Measurements from ENCODE around the gene HIF1A.
"Not testable (repeated sequence)": the region's sequence is repeated elsewhere in the genome, so short reads cannot be mapped to it uniquely, and the experiment has no call there.

The HIF1A gene

DNA sequence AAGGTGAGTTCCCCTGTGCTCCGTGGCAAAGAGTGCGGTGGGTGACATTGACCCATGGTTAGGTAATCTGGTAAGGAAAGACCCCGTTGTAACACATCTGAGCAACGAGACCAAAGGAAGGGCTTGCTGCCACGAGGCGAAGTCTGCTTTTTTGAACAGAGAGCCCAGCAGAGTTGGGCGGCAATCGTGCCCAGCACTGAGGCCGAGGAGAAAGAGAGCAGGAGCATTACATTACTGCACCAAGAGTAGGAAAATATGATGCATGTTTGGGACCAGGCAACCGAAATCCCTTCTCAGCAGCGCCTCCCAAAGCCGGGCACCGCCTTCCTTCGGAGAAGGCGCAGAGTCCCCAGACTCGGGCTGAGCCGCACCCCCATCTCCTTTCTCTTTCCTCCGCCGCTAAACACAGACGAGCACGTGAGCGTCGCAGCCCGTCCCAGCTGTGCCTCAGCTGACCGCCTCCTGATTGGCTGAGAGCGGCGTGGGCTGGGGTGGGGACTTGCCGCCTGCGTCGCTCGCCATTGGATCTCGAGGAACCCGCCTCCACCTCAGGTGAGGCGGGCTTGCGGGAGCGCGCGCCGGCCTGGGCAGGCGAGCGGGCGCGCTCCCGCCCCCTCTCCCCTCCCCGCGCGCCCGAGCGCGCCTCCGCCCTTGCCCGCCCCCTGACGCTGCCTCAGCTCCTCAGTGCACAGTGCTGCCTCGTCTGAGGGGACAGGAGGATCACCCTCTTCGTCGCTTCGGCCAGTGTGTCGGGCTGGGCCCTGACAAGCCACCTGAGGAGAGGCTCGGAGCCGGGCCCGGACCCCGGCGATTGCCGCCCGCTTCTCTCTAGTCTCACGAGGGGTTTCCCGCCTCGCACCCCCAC lies at the start of gene HIF1A:
HIF1A (plus strand) TSS at position 684 of the 865 bp plus-strand sequence. CDS start 292 bp downstream, outside the sequence.
- DNase-seq: peak; percentile 99

DNA sequence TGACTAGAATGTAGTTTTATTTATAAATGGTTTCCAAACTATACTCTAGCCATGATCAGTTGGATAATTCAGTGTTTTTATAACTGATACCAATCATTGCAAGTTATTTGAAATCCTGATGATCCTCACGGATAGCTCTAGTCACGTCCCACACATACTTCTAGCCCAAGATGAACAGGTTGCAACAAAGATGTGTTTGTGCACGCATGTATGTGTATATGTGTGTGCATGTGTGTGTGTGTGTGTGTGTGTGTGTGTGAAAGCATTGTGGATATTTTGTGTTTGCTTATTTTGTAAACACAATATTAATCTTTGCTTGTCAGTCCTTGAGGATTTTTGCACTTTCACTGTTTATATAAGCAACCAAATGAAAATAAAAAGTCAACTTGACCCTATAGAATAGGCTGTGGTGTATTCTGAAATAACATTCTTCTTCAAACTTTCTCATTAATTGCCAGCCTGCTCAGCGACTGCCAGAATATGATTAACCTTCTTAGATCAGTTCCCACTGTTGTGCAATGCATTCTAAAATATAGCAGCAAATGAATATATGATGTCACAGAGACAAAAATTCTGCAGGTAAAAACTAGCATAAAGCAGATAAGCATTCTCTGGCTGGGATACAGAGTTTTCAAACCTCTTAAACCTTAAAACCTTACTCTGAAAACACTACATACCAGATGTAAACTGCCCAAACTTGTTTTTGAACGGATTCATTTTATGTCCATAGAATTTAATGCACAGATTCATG lies 48.8 kb upstream of the HIF1A start:
- no peak for DNase-seq

DNA sequence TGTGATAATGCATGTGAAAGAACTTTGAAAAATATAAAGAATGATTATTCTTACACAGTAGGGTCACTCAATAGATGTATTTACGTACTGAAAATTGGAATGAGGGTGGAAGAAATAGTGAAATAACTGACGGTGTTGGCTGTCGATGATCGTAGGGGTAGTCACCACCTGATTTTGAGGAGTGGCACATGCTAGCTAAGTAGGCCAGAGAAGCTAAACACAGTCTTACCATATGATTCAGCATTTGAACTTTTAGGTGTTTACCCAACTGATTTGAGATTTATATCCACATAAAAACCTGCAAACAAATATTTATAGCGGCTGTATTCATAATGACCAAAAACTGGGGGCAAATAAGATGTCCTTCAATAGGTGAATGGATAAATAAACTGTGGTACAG lies 47.6 kb upstream of the HIF1A start:
- DNase-seq: no peak

DNA sequence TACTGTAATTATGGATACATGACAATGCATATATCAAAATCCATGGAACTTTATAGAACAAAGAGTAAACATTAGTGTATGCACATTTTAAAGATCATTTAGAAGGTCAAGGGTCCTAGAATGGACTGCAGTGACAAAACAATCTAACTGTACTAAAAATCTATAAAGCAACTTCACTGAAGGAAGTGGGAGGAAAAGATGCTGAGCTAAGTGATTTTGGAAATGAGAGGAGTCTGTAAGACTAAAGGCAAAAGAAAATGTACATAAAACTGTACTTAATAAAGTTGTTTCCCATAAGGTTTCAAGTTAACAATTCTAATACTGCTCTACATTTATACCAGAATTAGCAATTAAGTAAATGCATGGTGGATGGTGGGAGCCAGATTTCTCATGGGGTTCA lies 46.9 kb upstream of the HIF1A start:
- DNase-seq: no peak

DNA sequence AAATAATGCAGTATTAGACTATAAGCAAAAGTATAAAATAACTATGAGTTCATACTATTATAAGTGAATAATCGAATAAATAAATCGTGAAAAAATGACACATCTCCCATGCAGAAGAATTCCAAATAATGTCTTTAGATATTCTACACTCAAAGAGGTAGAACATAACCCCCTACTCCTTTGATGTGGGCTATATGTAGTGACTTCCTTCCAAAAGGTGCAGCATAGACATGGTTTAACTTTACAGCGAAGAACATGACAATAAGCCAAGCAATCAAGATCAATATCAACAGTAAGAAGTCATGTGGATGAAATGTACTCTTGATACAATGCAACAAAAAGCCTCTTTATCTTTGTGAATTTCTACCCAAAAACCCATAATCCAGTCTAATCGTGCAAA lies 46.0 kb upstream of the HIF1A start:
- DNase-seq: no peak

DNA sequence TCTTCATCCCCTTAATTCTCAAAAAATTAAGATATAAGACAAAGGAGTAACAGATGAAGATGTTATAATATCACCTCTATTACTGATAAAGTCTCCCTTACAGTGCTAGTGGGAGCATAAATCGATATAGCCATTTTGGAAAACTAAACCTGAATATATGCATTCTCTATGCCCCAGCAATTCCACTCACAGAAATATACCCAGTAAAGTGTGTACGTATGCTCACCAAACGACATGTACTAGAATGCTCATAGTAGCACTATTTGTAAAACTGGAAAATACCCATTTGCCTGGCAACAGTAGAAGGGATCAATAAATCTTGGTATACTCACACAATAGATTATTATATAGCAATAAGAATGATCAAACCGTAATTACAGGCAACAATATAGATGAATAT lies 44.0 kb upstream of the HIF1A start:
- no peak for DNase-seq

DNA sequence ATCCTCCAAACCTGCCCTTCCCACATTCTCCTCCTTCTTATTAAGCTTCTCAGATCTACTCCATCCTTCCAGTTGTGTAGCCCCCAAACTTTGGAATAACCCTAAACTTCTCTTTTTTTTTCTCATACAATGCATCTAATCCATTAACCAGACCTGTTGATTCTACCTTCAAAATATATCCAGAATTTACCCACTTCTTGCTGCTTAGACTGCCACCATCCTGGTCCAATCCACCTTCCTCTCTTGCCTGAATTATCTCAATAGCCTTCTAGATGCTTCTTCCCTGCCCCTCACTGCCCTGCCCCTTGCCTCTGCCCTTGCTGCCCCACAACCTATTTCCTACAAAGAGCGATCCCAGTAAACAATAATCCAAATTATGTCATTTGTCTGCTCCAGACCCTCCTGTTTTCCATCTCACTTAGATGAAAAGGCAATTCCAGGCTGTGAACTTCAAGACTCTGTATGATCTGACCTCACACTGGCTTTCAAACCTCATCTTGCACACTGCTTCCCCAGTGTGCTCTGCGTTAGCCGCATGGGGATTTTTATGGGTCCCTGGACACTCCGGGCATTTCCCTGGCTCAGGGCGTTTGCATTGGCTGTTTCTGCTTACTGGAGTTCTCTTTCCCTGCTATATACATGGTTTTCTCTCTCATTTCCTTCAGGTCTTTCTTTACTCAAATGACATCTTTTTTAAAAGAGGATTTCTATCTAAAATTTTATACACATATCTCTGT lies 42.6 kb upstream of the HIF1A start:
- no peak for DNase-seq

DNA sequence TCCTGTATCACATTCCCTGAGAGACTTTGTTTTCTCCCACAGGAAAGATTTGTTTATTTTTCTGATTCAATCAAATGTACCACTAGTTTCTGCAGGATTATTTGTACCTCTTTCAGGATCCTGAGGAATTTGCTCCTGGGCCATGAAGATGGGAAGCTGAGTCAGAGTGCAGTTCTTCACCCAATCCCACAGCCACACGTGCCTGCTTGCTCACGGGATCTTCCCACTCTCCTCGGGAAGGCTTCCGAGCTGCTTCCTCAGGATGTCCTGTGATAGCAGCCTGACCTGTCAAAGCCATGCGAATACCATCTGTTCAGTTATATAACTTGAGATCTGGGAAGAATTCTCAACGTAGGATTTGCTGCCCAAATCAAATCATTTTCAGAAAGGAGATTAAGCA lies 41.8 kb upstream of the HIF1A start:
- DNase-seq: no peak

DNA sequence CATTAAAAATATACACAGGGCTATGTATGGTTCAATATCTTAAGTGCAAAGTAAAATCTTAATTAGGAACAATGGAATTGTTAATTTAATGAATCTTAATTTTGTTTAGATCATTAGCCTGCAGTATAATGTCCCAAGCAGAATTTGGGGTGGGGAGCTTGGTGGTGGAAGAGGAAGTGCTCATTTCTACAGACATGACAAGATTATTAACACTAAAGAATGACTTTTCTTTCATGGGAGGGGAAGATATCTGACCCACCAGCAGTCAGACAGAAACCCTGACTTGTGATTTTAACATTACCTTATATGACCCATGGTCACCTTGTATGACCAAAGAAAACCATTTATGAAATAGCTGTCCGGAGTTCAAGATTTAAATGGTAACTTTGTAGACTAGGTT lies 41.3 kb upstream of the HIF1A start:
- peak; percentile 13 for DNase-seq

DNA sequence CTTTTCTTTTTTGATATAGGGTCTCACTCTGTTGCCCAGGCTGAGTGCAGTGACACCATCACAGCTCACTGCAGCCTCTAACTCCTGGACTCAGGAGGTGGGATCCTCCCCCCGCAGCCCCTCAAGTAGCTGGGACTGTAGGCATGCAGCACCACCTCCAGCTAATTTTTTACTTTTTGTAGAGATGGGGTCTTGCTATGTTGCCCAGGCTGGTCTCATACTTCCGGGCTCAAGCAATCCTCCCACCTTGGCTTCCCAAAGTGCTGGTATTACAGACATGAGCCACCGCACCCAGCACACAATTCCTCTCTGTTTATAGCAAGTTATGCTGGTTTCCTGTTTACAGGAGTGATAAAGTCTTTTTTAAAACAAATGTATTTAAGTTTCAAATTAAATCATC lies 39.5 kb upstream of the HIF1A start:
- DNase-seq: no peak

DNA sequence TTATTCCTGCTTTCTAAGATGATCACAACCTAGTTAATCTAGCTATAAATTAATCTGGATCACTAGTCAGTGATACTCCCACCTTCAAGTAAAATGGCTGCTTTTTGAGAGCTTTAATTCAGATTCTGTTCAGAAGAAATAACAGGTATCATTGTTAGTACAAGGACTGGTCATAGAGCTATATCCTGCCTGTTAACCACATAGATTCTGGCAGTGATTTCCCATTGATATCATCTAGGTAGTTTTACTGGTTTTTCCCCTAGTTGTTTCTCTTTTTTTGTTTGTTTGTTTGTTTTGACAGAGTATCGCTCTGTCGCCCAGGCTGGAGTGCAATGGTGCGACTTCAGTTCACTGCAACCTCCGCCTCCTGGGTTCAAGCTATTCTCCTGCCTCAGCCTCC lies 39.0 kb upstream of the HIF1A start:
- no peak for DNase-seq

DNA sequence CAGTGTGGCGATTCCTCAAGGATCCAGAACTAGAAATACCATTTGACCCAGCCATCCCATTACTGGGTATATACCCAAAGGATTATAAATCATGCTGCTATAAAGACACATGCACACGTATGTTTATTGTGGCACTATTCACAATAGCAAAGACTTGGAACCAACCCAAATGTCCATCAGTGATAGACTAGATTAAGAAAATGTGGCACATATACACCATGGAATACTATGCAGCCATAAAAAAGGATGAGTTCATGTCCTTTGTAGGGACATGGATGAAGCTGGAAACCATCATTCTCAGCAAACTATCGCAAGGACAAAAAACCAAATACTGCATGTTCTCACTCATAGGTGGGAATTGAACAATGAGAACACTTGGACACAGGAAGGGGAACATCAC lies 37.2 kb upstream of the HIF1A start:
- DNase-seq: not testable (repeated sequence)

DNA sequence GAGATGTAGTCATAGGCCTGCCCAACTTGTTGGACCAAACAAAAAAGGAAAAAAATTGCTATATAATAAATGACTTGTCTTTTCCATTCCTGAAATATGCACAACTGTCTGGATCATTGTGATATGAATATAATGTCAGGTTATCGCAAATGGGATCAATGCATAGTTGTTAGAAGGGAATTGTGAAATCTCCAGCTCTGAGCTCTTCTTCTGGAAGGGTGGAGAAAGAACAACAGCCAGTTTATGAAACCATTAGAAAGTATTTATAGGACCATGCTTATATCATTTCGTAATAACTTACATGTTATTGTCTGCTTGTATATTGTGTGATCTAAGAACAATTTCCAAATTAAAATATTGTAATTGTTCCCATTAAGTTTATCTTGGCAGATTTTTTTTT lies 35.7 kb upstream of the HIF1A start:
- no peak for DNase-seq

DNA sequence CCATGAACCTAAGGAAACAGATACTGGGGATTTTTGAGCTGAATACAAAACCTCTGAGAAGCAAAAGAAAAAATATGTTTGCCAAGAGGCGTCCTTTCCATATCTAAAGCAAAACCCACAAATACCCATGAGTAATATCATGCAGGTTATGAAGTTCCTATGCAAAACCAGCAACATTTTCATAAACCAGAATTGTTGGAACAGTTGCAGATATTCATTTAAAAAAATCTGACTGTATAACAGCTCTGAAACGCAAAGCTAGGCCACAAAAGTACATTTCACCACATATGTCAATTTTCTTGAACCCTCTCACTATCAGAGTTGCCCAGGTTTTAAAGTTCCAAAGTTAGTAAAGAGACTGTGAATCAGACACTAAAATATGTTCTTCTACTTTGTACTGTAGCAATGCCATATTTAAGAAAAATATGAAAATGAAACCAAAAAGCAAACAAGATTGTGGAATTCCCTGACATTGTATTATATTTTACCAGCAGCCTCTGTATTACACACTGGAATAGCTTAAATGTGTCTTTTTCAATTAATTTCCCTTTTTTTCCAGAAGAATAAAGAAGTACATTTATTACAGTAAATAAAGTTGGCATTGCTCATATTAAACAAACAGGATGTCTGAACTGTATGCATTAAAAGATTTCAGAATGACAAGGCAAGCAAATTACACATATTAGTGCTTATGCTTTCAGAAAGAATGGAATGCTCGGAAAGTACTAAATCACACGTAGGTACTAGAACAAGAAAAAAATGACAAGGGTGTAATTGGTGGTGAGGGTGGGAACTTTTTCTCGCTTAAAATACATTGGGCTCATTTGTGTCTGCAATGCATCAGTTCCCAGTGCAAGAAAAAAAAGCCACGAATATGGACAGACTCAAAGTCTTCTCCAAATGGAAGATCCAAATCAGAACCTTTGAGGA lies 33.6 kb upstream of the HIF1A start:
- no peak for DNase-seq

DNA sequence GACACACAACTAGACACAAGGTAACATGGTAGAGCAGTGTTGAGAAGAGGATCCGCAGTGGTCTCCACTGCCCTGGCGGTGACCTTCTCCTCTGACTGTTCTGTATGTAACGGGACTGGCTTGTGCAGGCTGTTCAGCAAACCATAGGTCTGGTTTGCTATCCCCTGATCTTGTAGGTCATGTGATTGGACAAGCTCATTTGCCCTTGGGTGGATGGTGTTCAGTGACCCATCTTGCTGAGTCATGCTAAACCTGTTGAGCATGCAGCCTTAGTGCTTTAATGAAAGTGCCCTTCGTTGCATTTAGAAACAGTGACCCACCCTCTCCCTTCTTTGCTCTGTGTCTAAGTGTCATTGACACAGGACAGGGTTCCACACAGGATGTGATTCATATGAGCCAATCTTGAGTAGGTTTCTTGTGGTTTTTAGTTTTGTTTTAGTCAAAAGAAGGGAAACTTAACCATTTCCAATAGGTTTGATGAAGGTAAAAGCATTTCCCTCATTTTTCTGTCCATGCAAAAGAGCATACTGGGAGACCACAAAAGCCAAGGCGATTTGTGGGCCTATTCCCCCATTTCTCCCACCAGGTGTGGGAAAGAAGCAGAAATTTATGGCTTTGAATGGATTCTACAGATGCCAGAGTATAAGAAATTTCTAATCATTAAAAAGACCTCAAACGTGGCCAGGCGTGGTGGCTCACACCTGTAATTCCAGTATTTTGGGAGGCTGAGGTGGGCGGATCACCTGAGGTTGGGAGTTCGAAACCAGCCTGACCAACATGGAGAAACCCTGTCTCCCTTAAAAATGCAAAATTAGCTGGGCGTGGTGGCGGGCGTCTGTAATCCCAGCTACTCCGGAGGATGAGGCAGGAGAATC lies 32.6 kb upstream of the HIF1A start:
- DNase-seq: peak; percentile 75

DNA sequence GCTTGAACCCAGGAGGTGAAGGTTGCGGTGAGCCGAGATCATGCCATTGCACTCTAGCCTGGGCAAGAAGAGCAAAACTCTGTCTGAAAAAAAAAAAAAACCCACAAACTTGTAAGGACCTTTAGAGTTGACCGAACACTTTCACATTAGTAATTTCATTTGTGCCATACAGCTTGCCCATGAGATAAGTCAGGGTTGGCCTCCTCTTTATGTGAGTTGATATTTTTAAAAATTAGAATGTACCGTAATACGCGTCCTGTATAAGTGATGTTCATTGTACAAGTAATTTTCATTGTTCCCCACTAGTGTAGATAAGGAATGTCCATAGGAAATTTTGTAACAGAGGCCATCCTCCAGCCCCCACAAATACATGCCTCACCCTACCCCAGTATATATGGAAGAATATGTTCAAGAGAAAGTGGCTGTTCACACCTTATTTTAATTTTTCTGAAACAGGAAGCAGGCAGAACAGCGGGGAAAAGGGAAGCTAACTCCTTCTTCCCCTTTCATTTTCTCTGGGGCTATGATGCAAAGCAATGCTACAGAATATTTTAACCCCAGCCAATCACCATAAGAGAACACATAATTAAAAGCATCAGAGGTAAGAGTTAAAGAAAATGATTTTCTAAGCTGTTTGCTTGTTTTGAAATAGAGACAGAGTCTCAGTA lies 31.9 kb upstream of the HIF1A start:
- peak; percentile 70 for DNase-seq

DNA sequence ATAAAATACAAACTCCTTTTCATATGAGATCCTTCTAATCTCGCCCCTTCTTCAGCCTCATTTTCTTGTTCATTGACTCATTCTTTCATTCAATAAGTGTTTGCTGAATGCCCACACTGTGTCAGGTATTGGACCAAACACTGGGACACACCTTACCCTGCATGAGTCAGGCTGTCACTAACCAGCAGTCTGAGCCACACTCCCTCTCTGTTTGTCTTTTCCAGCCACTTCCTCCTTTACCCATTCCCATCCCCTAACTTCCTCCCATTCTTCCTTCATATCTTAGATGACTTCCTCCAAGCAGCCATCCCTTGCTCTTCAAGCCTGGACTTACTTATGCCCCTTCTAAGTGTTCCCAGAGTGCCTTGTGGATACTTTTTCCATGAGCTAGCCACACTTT lies 27.0 kb upstream of the HIF1A start:
- no peak for DNase-seq

DNA sequence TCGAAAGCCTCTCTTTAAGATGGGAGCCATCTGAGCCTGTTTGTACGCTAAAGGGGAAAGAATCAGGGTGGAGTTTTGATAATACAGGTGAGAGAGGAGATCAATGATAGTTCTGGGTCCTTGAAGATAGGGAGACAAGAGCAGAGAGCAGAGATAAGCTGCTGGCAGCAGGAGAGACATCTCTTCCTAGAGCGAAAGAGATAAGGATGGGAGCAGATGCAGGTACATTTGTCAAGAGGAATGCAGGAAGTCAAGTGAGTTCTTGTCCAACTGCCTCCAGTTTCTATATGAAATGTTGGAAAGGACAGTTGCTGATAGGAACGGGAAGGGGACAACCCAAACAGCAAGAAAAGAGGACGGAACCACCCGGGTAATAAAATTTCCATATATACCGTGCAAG lies 24.7 kb upstream of the HIF1A start:
- no peak for DNase-seq

DNA sequence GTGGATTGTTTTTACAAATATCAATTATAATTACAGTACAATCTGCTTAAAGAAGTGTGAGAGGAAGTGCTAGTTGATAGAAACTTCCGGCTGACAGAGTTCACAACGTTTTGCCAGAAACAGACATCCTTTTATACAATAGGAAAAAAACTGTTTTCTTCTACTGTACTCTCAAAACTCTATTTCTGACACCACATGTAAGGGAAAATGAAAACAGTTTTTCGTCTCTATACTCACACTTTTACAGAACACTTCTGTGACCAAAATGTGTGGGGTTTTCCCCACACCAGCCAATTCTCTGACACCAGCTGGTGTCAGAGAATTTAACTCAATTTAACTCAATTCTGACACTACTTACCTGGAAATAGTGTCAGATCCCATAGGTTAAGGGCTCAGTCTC lies 24.2 kb upstream of the HIF1A start:
- DNase-seq: peak; percentile 51

DNA sequence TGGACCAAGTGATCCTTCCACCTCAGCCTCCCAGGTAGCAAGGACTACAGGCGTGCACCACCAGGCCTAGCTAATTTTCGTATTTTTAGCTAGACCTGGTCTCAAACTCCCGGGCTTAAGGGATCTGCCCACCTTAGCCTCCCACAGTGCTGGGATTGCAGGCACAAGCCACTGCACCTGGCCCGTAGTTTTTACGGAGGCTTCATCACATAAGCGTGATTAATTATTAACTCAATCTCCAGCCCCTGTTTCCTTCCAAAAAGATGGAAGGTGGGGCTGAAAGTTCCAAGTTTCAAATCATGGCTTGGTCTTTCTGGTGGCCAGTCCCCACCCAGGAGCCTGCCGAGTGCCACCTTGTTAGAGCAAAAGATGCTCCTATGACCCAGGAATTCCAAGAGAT lies 22.5 kb upstream of the HIF1A start:
- no peak for DNase-seq

DNA sequence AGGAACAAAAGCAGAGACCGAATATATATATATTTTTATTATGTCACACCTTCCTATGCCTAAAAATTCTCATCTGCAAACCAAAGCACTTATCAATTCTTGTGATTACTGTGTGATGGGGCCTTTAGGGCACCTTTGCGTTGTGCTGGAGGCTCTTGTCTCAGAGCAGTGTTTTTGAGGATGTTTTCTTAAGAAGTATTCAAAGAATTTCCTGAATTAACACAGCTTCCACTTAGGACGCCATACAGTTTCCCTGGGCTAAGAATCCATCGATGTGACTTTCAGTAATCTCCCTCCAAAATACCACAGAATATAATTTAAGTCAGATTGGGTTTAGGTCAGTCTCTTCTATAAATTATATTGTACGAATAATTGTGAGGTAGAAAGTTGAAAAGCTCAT lies 22.0 kb upstream of the HIF1A start:
- DNase-seq: no peak

All from hematopoietic multipotent progenitor cell treated with erythropoietin and hydrocortisone succinate and interleukin-3 and kit ligand, for 4 days (in vitro differentiated cells).